ENCODE measurements around the gene LRRC38.

GRCh38 chr1:13512472-13512871 lies 1.3 kb downstream of the LRRC38 start:
- TF ChIP-seq SUZ12 (IDR thresholded peaks at IDR 0.05) (no peak), ELF4 (IDR thresholded peaks at IDR 0.05) (no peak), BHLHE40 (IDR thresholded peaks at IDR 0.05; ENCODE audit: borderline replicate concordance) (no peak), FOXM1 (IDR thresholded peaks at IDR 0.05; ENCODE audit: borderline replicate concordance) (no peak), SP1 (IDR thresholded peaks at IDR 0.05) (no peak)

Measured in HEK293T (cell line).